ENCODE data around the gene USP10.

- TF ChIP-seq CTCF (conservative IDR thresholded peaks at IDR 0.05; ENCODE audit: low read length): no peak
- no peak for TF ChIP-seq EZH2phosphoT487 (IDR thresholded peaks at IDR 0.05; ENCODE audit: borderline replicate concordance)
Observed at GRCh38 chr16:84658690-84659089, 41.1 kb upstream of the USP10 start.

Measured in Loucy (cell line).